OCI-LY1 (cell line): ENCODE results near the gene APOLD1.

ENCODE experiments used
- H2AFZ ChIP-seq: fragments of 200-600 bp; sonication (generic), shearing (Covaris generic); 2 replicates; pipeline ENCODE4 v1.6.0; 2014; ENCODE audit warnings: antibody characterized with exemption, mild to moderate bottlenecking, low read length
- H3F3A ChIP-seq: fragments of 200-600 bp; sonication (generic), shearing (Covaris generic); 2 replicates; pipeline ENCODE4 v1.6.0; 2014; ENCODE audit warnings: mild to moderate bottlenecking, antibody characterized with exemption, low read length, moderate library complexity; ENCODE audit not compliant: insufficient read depth
- H3K27ac ChIP-seq: fragments of 200-600 bp; sonication (generic); 2 replicates; pipeline ENCODE4 v1.5.1; 2014; ENCODE audit warnings: low read length, mixed run types, mild to moderate bottlenecking, low read depth; ENCODE audit not compliant: poor library complexity, severe bottlenecking
- H3K27me3 ChIP-seq: fragments of 200-600 bp; sonication (generic); 2 replicates; pipeline ENCODE4 v1.6.0; 2014; ENCODE audit warnings: antibody characterized with exemption, mild to moderate bottlenecking, low read length, moderate library complexity; ENCODE audit not compliant: insufficient read depth
- H3K36me3 ChIP-seq: fragments of 200-600 bp; sonication (generic); 2 replicates; pipeline ENCODE4 v1.6.1; 2014; ENCODE audit warnings: mild to moderate bottlenecking, antibody characterized with exemption, low read length, moderate library complexity, mixed read lengths; ENCODE audit not compliant: insufficient read depth
- H3K4me1 ChIP-seq: fragments of 200-600 bp; sonication (generic); 2 replicates; pipeline ENCODE4 v1.5.1; 2014; ENCODE audit warnings: mild to moderate bottlenecking, low read length, moderate library complexity; ENCODE audit not compliant: insufficient read depth, severe bottlenecking
- H3K4me2 ChIP-seq: fragments of 200-600 bp; sonication (generic), shearing (Covaris generic); 2 replicates; pipeline ENCODE4 v1.6.1; 2014; ENCODE audit warnings: low read length
- H3K4me3 ChIP-seq: fragments of 200-600 bp; sonication (generic); 2 replicates; pipeline ENCODE4 v1.5.1; 2014; ENCODE audit warnings: low read length, low read depth, mild to moderate bottlenecking, mixed read lengths; ENCODE audit not compliant: poor library complexity, severe bottlenecking
- H3K79me2 ChIP-seq: fragments of 200-600 bp; shearing (Covaris generic); 2 replicates; pipeline ENCODE4 v1.6.1; 2016; ENCODE audit warnings: mixed run types, low read length, mixed read lengths; ENCODE audit not compliant: insufficient read depth
- H3K9ac ChIP-seq: fragments of 200-600 bp; sonication (generic), shearing (Covaris generic); 2 replicates; pipeline ENCODE4 v1.6.1; 2014; ENCODE audit warnings: mild to moderate bottlenecking, low read length, mixed read lengths
- H3K9me2 ChIP-seq: fragments of 200-600 bp; sonication (generic), shearing (Covaris generic); 2 replicates; pipeline ENCODE4 v1.6.1; 2014; ENCODE audit warnings: low read depth, mild to moderate bottlenecking, low read length, mixed read lengths
- H3K9me3 ChIP-seq: fragments of 200-600 bp; shearing (Covaris generic); 2 replicates; pipeline ENCODE4 v1.6.1; 2014; ENCODE audit warnings: low read length, mixed read lengths
- H4K20me1 ChIP-seq: fragments of 200-600 bp; sonication (generic), shearing (Covaris generic); 2 replicates; pipeline ENCODE4 v1.6.0; 2016; ENCODE audit warnings: mild to moderate bottlenecking, low read length; ENCODE audit not compliant: insufficient read depth
- EZH2 ChIP-seq: fragments of 200-600 bp; sonication (generic), shearing (Covaris generic); IDR thresholded peaks from 2 replicates; pipeline ENCODE4 v1.8.0; 2017; ENCODE audit warnings: borderline replicate concordance, mixed run types, mild to moderate bottlenecking, antibody characterized with exemption, low read length, moderate library complexity, mixed read lengths
- TF ChIP-seq, protein P1 (sequence below): fragments of 200-600 bp; sonication (generic), shearing (Covaris generic); IDR thresholded peaks from 2 replicates; pipeline ENCODE4 v1.5.1; 2017; ENCODE audit warnings: mild to moderate bottlenecking, antibody characterized with exemption, low read length, moderate library complexity, mixed read lengths

The APOLD1 gene

DNA sequence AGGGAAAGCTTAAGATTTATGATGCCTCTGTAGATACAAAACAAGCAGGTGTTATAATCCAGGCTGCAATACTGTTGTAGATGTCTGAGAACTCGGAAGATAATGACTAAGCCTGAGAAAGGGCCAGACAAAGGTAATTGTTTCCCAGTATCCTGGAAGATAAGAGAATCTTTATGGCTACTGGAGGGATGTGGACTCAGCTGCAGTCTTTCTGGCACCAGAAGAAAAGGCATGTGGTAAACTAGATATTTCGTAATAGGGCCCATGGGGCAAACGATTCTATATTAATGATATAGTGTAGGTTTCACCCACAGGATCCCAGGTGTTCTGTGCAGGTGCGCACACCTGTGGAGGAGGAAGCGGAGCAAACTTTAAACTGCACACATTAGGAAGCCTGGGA, 9.2 kb upstream of the APOLD1 start:
- H3K4me3 ChIP-seq = no peak overlapping the region
- H3F3A ChIP-seq = no peaks in the 10 kb centered on the region
- H3K79me2 ChIP-seq = no peaks in the 10 kb centered on the region
- no peak overlapping the region for H3K4me2 ChIP-seq
- no peak overlapping the region for H3K27ac ChIP-seq
- no peaks in the 10 kb centered on the region for H3K36me3 ChIP-seq
- no peaks in the 10 kb centered on the region for H3K4me1 ChIP-seq
- no peaks in the 10 kb centered on the region for H3K27me3 ChIP-seq
- TF ChIP-seq, protein P1, sequence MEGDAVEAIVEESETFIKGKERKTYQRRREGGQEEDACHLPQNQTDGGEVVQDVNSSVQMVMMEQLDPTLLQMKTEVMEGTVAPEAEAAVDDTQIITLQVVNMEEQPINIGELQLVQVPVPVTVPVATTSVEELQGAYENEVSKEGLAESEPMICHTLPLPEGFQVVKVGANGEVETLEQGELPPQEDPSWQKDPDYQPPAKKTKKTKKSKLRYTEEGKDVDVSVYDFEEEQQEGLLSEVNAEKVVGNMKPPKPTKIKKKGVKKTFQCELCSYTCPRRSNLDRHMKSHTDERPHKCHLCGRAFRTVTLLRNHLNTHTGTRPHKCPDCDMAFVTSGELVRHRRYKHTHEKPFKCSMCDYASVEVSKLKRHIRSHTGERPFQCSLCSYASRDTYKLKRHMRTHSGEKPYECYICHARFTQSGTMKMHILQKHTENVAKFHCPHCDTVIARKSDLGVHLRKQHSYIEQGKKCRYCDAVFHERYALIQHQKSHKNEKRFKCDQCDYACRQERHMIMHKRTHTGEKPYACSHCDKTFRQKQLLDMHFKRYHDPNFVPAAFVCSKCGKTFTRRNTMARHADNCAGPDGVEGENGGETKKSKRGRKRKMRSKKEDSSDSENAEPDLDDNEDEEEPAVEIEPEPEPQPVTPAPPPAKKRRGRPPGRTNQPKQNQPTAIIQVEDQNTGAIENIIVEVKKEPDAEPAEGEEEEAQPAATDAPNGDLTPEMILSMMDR = no peak
- no peak for TF ChIP-seq EZH2
- no peaks in the 10 kb centered on the region for H4K20me1 ChIP-seq
- H2AFZ ChIP-seq = no peak overlapping the region
- H3K9ac ChIP-seq = no peak overlapping the region
- H3K9me3 ChIP-seq = no peaks in the 10 kb centered on the region
- no peaks in the 10 kb centered on the region for H3K9me2 ChIP-seq

DNA sequence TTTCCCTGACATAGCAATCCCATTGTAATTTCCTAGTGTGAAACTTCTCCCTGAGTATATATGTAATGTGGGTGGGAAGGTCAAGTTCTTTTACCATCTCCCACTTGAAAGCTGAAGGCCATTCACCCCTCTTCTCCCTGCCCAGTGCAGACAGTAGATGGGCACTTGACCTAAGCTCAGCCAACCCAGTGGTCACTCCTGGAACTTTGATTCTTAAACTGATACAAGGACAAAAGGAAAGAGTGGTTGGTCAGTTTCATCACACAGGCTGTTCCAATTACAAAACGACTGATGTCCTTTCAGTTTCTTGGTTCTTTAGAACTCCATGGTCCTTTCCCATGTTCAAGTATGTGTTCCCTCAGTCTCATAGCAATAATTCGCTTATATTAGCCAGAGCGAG, 8.4 kb upstream of the APOLD1 start:
- no peak for TF ChIP-seq EZH2
- TF ChIP-seq, protein P1 = no peak
- H3K4me2 ChIP-seq = no peak overlapping the region
- no peaks in the 10 kb centered on the region for H3F3A ChIP-seq
- no peaks in the 10 kb centered on the region for H3K27me3 ChIP-seq
- no peak overlapping the region for H3K4me3 ChIP-seq
- no peak overlapping the region for H2AFZ ChIP-seq
- no peaks in the 10 kb centered on the region for H3K9me3 ChIP-seq
- H3K79me2 ChIP-seq = no peaks in the 10 kb centered on the region
- H3K9ac ChIP-seq = no peak overlapping the region
- no peaks in the 10 kb centered on the region for H3K36me3 ChIP-seq
- H3K27ac ChIP-seq = no peak overlapping the region
- no peaks in the 10 kb centered on the region for H3K9me2 ChIP-seq
- H4K20me1 ChIP-seq = no peaks in the 10 kb centered on the region
- no peaks in the 10 kb centered on the region for H3K4me1 ChIP-seq

DNA sequence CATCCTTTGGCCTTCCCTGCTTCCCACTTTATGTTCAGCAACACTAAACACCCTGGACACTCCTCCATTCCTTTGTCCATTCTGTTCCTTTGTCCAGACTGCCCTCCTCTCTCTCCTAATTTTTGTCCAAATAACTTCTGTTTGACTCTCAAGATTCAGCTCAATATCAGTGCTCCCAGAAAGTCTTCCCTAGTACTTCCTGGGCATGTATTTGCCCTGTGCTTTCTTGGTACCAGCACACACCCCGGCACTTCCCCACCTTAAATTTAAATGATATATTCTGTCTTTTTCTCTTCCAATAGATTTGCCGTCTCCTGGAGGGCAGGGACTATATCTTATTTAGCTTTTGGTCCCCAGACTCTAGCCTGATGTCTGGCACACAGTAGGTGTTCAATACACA, 6.5 kb upstream of the APOLD1 start:
- no peak for TF ChIP-seq EZH2
- TF ChIP-seq, protein P1 = no peak
- no peak overlapping the region for H3K4me2 ChIP-seq
- no peak overlapping the region for H2AFZ ChIP-seq
- H3K4me3 ChIP-seq = no peak overlapping the region
- H3K79me2 ChIP-seq = no peaks in the 10 kb centered on the region
- H3K27ac ChIP-seq = no peak overlapping the region
- no peaks in the 10 kb centered on the region for H3K9me2 ChIP-seq
- H3K9ac ChIP-seq = no peak overlapping the region
- no peaks in the 10 kb centered on the region for H3K9me3 ChIP-seq
- no peaks in the 10 kb centered on the region for H4K20me1 ChIP-seq
- H3K4me1 ChIP-seq = no peaks in the 10 kb centered on the region
- no peaks in the 10 kb centered on the region for H3K36me3 ChIP-seq
- no peaks in the 10 kb centered on the region for H3K27me3 ChIP-seq
- no peaks in the 10 kb centered on the region for H3F3A ChIP-seq
